Trophoblast cell (in vitro differentiated cells and primary cell): ENCODE measurements around the gene VTI1A.

Source experiments
- DNase-seq, 2 donors: peaks; one replicate each; pipeline ENCODE4 v3.0.0-alpha.2; 2016
- H2AFZ ChIP-seq: 2 replicates; pipeline ENCODE4 v1.6.1; 2013; ENCODE audit warnings: low read length, moderate library complexity, mild to moderate bottlenecking; ENCODE audit not compliant: insufficient read depth, poor library complexity
- H2AK5ac ChIP-seq: 2 replicates; pipeline ENCODE4 v1.6.1; 2013; ENCODE audit warnings: mild to moderate bottlenecking, low read length
- H2BK120ac ChIP-seq: 2 replicates; pipeline ENCODE4 v1.6.1; 2013; ENCODE audit warnings: low read length, mild to moderate bottlenecking, moderate library complexity; ENCODE audit not compliant: insufficient read depth, poor library complexity
- H2BK12ac ChIP-seq: 2 replicates; pipeline ENCODE4 v1.6.1; 2013; ENCODE audit warnings: mild to moderate bottlenecking, low read length, moderate library complexity
- H2BK5ac ChIP-seq: 2 replicates; pipeline ENCODE4 v1.6.1; 2013; ENCODE audit warnings: low read length, low read depth, moderate library complexity, mild to moderate bottlenecking; ENCODE audit not compliant: poor library complexity
- H3K14ac ChIP-seq: 2 replicates; pipeline ENCODE4 v1.6.1; 2013; ENCODE audit warnings: mild to moderate bottlenecking, low read length
- H3K18ac ChIP-seq: 2 replicates; pipeline ENCODE4 v1.6.1; 2013; ENCODE audit warnings: mild to moderate bottlenecking, low read length
- H3K23ac ChIP-seq: 2 replicates; pipeline ENCODE4 v1.6.1; 2013; ENCODE audit warnings: low read length
- H3K27ac ChIP-seq: 2 replicates; pipeline ENCODE4 v1.5.1; 2013; ENCODE audit warnings: low read depth, mild to moderate bottlenecking, inconsistent platforms, low read length, moderate library complexity
- H3K27me3 ChIP-seq: 2 replicates; pipeline ENCODE4 v1.6.1; 2013; ENCODE audit warnings: inconsistent platforms, mild to moderate bottlenecking, low read length, moderate library complexity; ENCODE audit not compliant: insufficient read depth
- H3K36me3 ChIP-seq, 2 experiments: 1 replicate in 1 of 2; 2 replicates in 1 of 2; pipeline ENCODE4 v1.6.1; 2013; ENCODE audit warnings: low read length in 2 of 2, mild to moderate bottlenecking in 2 of 2, moderate library complexity in 1 of 2; ENCODE audit not compliant: insufficient read depth in 2 of 2, control insufficient read depth in 1 of 2
- H3K4ac ChIP-seq: 2 replicates; pipeline ENCODE4 v1.6.1; 2013; ENCODE audit warnings: low read depth, mild to moderate bottlenecking, low read length, moderate library complexity
- H3K4me1 ChIP-seq, 2 experiments: 1 replicate in 1 of 2; 2 replicates in 1 of 2; pipeline ENCODE4 v1.6.1; 2013; ENCODE audit warnings: low read length in 2 of 2, mild to moderate bottlenecking in 2 of 2, moderate library complexity in 1 of 2; ENCODE audit not compliant: insufficient read depth in 2 of 2, control insufficient read depth in 1 of 2
- H3K4me2 ChIP-seq: 2 replicates; pipeline ENCODE4 v1.6.1; 2013; ENCODE audit warnings: inconsistent platforms, mild to moderate bottlenecking, low read length, moderate library complexity
- H3K4me3 ChIP-seq: 2 replicates; pipeline ENCODE4 v1.5.1; 2013; ENCODE audit warnings: mild to moderate bottlenecking, low read depth, low read length, inconsistent platforms
- H3K79me1 ChIP-seq: one replicate; pipeline ENCODE4 v1.6.1; 2013; ENCODE audit warnings: low read length
- H3K79me2 ChIP-seq: 2 replicates; pipeline ENCODE4 v1.6.1; 2013; ENCODE audit warnings: low read length, mild to moderate bottlenecking; ENCODE audit not compliant: control insufficient read depth, insufficient read depth, poor library complexity
- H3K9ac ChIP-seq: 2 replicates; pipeline ENCODE4 v1.6.1; 2013; ENCODE audit warnings: mild to moderate bottlenecking, low read length
- H3K9me3 ChIP-seq: 2 replicates; pipeline ENCODE4 v1.6.1; 2013; ENCODE audit warnings: low read depth, mild to moderate bottlenecking, control low read depth, inconsistent platforms, low read length; ENCODE audit not compliant: insufficient read depth
- H4K12ac ChIP-seq: 2 replicates; pipeline ENCODE4 v1.6.1; 2013; ENCODE audit warnings: low read depth, mild to moderate bottlenecking, low read length, moderate library complexity
- H4K8ac ChIP-seq: 2 replicates; pipeline ENCODE4 v1.6.1; 2013; ENCODE audit warnings: low read depth, mild to moderate bottlenecking, low read length, moderate library complexity
- H4K91ac ChIP-seq: one replicate; pipeline ENCODE4 v1.6.1; 2013; ENCODE audit warnings: low read depth, mild to moderate bottlenecking, low read length, moderate library complexity
- WGBS: extraction: QIAGEN DNeasy Blood & Tissue Kit; methylation state at CpG from one replicate; pipeline ENCODE4 v1.1.7; 2013; ENCODE audit warnings: missing lambda C conversion rate; ENCODE audit not compliant: insufficient read length, insufficient coverage; ENCODE audit errors: extremely low coverage; 5-methylcytosine and 5-hydroxymethylcytosine counted together

VTI1A gene

GRCh38 chr10:112790921-112791320 lies 343.9 kb downstream of the VTI1A start:
- peaks cover 12 to 13% of the 10 kb centered on the region in 2 experiments for H3K4me1 ChIP-seq
- no peaks in the 10 kb centered on the region for H3K79me2 ChIP-seq
- no peak overlapping the region for H4K91ac ChIP-seq
- H4K8ac ChIP-seq: no peak overlapping the region
- WGBS: no CpG with 5 or more reads among the region's 4 CpGs
- peak; percentile 84 to 88 for DNase-seq
- peak overlapping the region; percentile 27 for H2BK12ac ChIP-seq
- no peak overlapping the region for H3K18ac ChIP-seq
- no peak overlapping the region for H3K14ac ChIP-seq
- H3K36me3 ChIP-seq: no peaks in the 10 kb centered on the region
- H2AFZ ChIP-seq: no peak overlapping the region
- H3K4ac ChIP-seq: no peak overlapping the region
- no peak overlapping the region for H3K4me2 ChIP-seq
- H3K9me3 ChIP-seq: no peaks in the 10 kb centered on the region
- no peak overlapping the region for H3K23ac ChIP-seq
- no peak overlapping the region for H2AK5ac ChIP-seq
- no peak overlapping the region for H4K12ac ChIP-seq
- H3K9ac ChIP-seq: no peak overlapping the region
- H3K79me1 ChIP-seq: peaks cover 8% of the 10 kb centered on the region
- no peak overlapping the region for H3K4me3 ChIP-seq
- H3K27ac ChIP-seq: peak overlapping the region; percentile 14
- H3K27me3 ChIP-seq: no peaks in the 10 kb centered on the region
- H2BK5ac ChIP-seq: no peak overlapping the region
- no peak overlapping the region for H2BK120ac ChIP-seq

- H3K4ac ChIP-seq: no peak overlapping the region
- H2AFZ ChIP-seq: no peak overlapping the region
- H3K27me3 ChIP-seq: no peaks in the 10 kb centered on the region
- no peak overlapping the region for H2BK12ac ChIP-seq
- H2AK5ac ChIP-seq: no peak overlapping the region
- no peaks in the 10 kb centered on the region for H3K9me3 ChIP-seq
- H3K27ac ChIP-seq: no peak overlapping the region
- H3K79me1 ChIP-seq: peaks cover 8% of the 10 kb centered on the region
- no peak overlapping the region for H3K14ac ChIP-seq
- H4K91ac ChIP-seq: no peak overlapping the region
- H3K23ac ChIP-seq: no peak overlapping the region
- no peak overlapping the region for H4K8ac ChIP-seq
- no peak overlapping the region for H3K18ac ChIP-seq
- H3K4me1 ChIP-seq: peaks cover 12 to 13% of the 10 kb centered on the region in 2 experiments
- no peak overlapping the region for H3K4me2 ChIP-seq
- no peaks in the 10 kb centered on the region for H3K79me2 ChIP-seq
- no peak overlapping the region for H2BK120ac ChIP-seq
- DNase-seq: no peak
- H3K9ac ChIP-seq: no peak overlapping the region
- no peak overlapping the region for H3K4me3 ChIP-seq
- no CpG with 5 or more reads among the region's 2 CpGs for WGBS
- no peak overlapping the region for H4K12ac ChIP-seq
- no peak overlapping the region for H2BK5ac ChIP-seq
- no peaks in the 10 kb centered on the region for H3K36me3 ChIP-seq
Measured at GRCh38 chr10:112791447-112791846, 344.4 kb downstream of the VTI1A start.

- Histone ChIP-seq H4K91ac (peak overlapping the region; percentile 84), H4K8ac (peak overlapping the region; percentile 47), H2BK120ac (peak overlapping the region; percentile 69), H3K4me3 (no peak overlapping the region), H3K14ac (peak overlapping the region; percentile 75), H3K27me3 (no peaks in the 10 kb centered on the region), H2AK5ac (peak overlapping the region; percentile 82), H3K4me2 (no peak overlapping the region), H3K23ac (no peak overlapping the region), H3K9ac (no peak overlapping the region), H2BK12ac (no peak overlapping the region), H3K27ac (peak overlapping the region; percentile 23), H3K79me1 (peaks cover 8% of the 10 kb centered on the region), H3K36me3 (no peaks in the 10 kb centered on the region), H3K79me2 (no peaks in the 10 kb centered on the region), H2AFZ (no peak overlapping the region), H3K4me1 (peaks cover 12 to 13% of the 10 kb centered on the region in 2 experiments), H2BK5ac (peak overlapping the region; percentile 49), H3K4ac (no peak overlapping the region), H3K18ac (no peak overlapping the region), H3K9me3 (no peaks in the 10 kb centered on the region), H4K12ac (no peak overlapping the region)
- DNase-seq: peak; percentile 70 to 83
- WGBS: no CpG with 5 or more reads among the region's 14 CpGs
Measured at GRCh38 chr10:112792487-112793201, 345.6 kb downstream of the VTI1A start.

- no peak overlapping the region for H3K14ac ChIP-seq
- H4K91ac ChIP-seq: peak overlapping the region; percentile 4
- H2AK5ac ChIP-seq: no peak overlapping the region
- no peak for DNase-seq
- no peak overlapping the region for H2AFZ ChIP-seq
- no peak overlapping the region for H3K18ac ChIP-seq
- no peak overlapping the region for H3K4ac ChIP-seq
- H3K4me2 ChIP-seq: no peak overlapping the region
- no peaks in the 10 kb centered on the region for H3K27me3 ChIP-seq
- H3K36me3 ChIP-seq: peaks cover 0 to 3% of the 10 kb centered on the region in 2 experiments
- no peak overlapping the region for H2BK120ac ChIP-seq
- peak overlapping the region; percentile 23 for H3K27ac ChIP-seq
- H3K4me3 ChIP-seq: no peak overlapping the region
- H3K9me3 ChIP-seq: peaks cover 2% of the 10 kb centered on the region
- peak overlapping the region; percentile 58 for H3K9ac ChIP-seq
- peaks cover 15 to 17% of the 10 kb centered on the region in 2 experiments for H3K4me1 ChIP-seq
- no peak overlapping the region for H2BK5ac ChIP-seq
- peaks cover 12% of the 10 kb centered on the region for H3K79me1 ChIP-seq
- H3K79me2 ChIP-seq: peaks cover 2% of the 10 kb centered on the region
- WGBS: no CpG with 5 or more reads among the region's 8 CpGs
- no peak overlapping the region for H4K12ac ChIP-seq
- no peak overlapping the region for H4K8ac ChIP-seq
- H3K23ac ChIP-seq: peak overlapping the region; percentile 92
- H2BK12ac ChIP-seq: no peak overlapping the region
Measured at GRCh38 chr10:112793202-112793921, 346.3 kb downstream of the VTI1A start.
